HepG2 (cell line): Measurements from ENCODE around the gene VAV2. TPM values are rescaled to one million over a fixed set of nuclear protein-coding genes. Genes with fewer than 3 reads are reported as not detected.

Experiments
- ATF6 ChIP-seq: sonication (generic); formaldehyde crosslinking; conservative IDR thresholded peaks from 2 replicates; pipeline ENCODE4 v1.4.0; 2020; ENCODE audit warnings: missing genetic modification reagents
- CSRNP1 ChIP-seq: sonication (generic); formaldehyde crosslinking; IDR thresholded peaks from 2 replicates; pipeline ENCODE4 v1.8.1; 2023; ENCODE audit warnings: mild to moderate bottlenecking, missing genetic modification reagents
- E2F2 ChIP-seq: sonication (generic); formaldehyde crosslinking; IDR thresholded peaks from 2 replicates; pipeline ENCODE4 v1.4.0; 2020; ENCODE audit warnings: missing genetic modification reagents, borderline replicate concordance
- HNRNPH1 ChIP-seq: fragments of 200-400 bp; formaldehyde crosslinking; optimal IDR thresholded peaks from 2 replicates; pipeline ENCODE3; 2017; ENCODE audit warnings: mild to moderate bottlenecking, low read depth, low read length
- MAFF ChIP-seq: IDR thresholded peaks from 2 replicates; pipeline ENCODE4 v1.6.1; 2011; ENCODE audit warnings: low read depth, low read length, improper control_type of control experiment
- NPAS2 ChIP-seq: sonication (generic); formaldehyde crosslinking; IDR thresholded peaks from 2 replicates; pipeline ENCODE4 v1.8.0; 2022; ENCODE audit warnings: mild to moderate bottlenecking, missing genetic modification reagents, borderline replicate concordance
- NR0B2 ChIP-seq: sonication (generic); formaldehyde crosslinking; IDR thresholded peaks from 2 replicates; pipeline ENCODE4 v1.4.0; 2020; ENCODE audit warnings: mild to moderate bottlenecking, missing genetic modification reagents
- RFX1 ChIP-seq: fragments of 450-650 bp; IDR thresholded peaks from 2 replicates; pipeline ENCODE4 v1.6.1; 2017
- RXRA ChIP-seq: sonication (generic); formaldehyde crosslinking; IDR thresholded peaks from 2 replicates; pipeline ENCODE4 v1.5.1; 2020; ENCODE audit warnings: missing genetic modification reagents
- XBP1 ChIP-seq: sonication (generic); formaldehyde crosslinking; IDR thresholded peaks from 2 replicates; pipeline ENCODE4 v1.5.0; 2020; ENCODE audit warnings: missing genetic modification reagents
- ZNF232 ChIP-seq: sonication (generic); formaldehyde crosslinking; IDR thresholded peaks from 2 replicates; pipeline ENCODE4 v1.4.0; 2020; ENCODE audit warnings: missing genetic modification reagents, borderline replicate concordance
- ZNF281 ChIP-seq: sonication (generic); formaldehyde crosslinking; IDR thresholded peaks from 2 replicates; pipeline ENCODE4 v1.4.0; 2020; ENCODE audit warnings: missing genetic modification reagents, borderline replicate concordance
- ZNF687 ChIP-seq: sonication (generic); formaldehyde crosslinking; IDR thresholded peaks from 2 replicates; pipeline ENCODE4 v1.5.1; 2020; ENCODE audit warnings: mild to moderate bottlenecking, missing genetic modification reagents, moderate library complexity
- polyA plus RNA-seq, 8 experiments: library from polyadenylated mRNA; depleted of rRNA in 3 of 8; stranded (reverse) in 7 of 8; unstranded in 1 of 8; fragments of >200 nt; fragmentation: Illumina TruSeq in 4 of 8; extraction: Trizol in 4 of 8; gene quantifications; 2 replicates each; pipeline versions ENCODE4 v1.2.1 to v1.2.3, GENCODE V29; 2011 to 2016; ENCODE audit warnings: low read depth in 4 of 8, missing spikeins in 1 of 8, mixed read lengths in 1 of 8; ENCODE audit not compliant: insufficient read depth in 1 of 8
- total RNA-seq, 5 experiments: library from RNA; depleted of rRNA; stranded (reverse); fragments of >200 nt; fragmentation: Illumina TruSeq; extraction: Trizol; gene quantifications; 2 replicates each; pipeline ENCODE4 v1.2.3, GENCODE V29; 2016; ENCODE audit warnings: low read depth in 1 of 5

VAV2 gene
- total and polyA plus RNA-seq, 2 of the 13 experiments (the other 11 are each of a cell fraction or from before 2014, with no cell fraction given): 22.5 to 22.9 TPM

- TF ChIP-seq ZNF687 (CRISPR knock-in tag) (peak; percentile 96), CSRNP1 (CRISPR knock-in tag) (no peak), XBP1 (CRISPR knock-in tag) (no peak), NPAS2 (CRISPR knock-in tag) (no peak), ATF6 (no peak), HNRNPH1 (no peak), RFX1 (no peak), RXRA (peak; percentile 56), ZNF232 (CRISPR knock-in tag) (no peak), ZNF281 (CRISPR knock-in tag) (no peak), MAFF (no peak), E2F2 (CRISPR knock-in tag) (no peak), NR0B2 (CRISPR knock-in tag) (0 out of 2 replicates have a peak, but pooled peaks have one; percentile 11)
These were observed 20.8 kb downstream of the VAV2 start (continued) for GRCh38 chr9:133971121-133971951.
